B cell (primary cell): ENCODE results near the gene ZSCAN21. TPM values are rescaled to one million over a fixed set of nuclear protein-coding genes. Genes with fewer than 3 reads are reported as not detected.

Experiments used
- ATAC-seq: fragments of 200-7000 bp; cut with Tn5 transposase; one replicate; pipeline ENCODE4 v1.10.0; 2021; ENCODE audit warnings: low read depth, mild to moderate bottlenecking, moderate number of reproducible peaks, moderate library complexity
- CTCF ChIA-PET: fragments of 350-600 bp; sonication (Branson Sonifier 250); formaldehyde crosslinking; loops from one replicate; lab custom pipeline; 2021; ENCODE audit warnings: antibody characterized with exemption, inconsistent platforms; lab: Charles Lee
- POLR2A ChIA-PET: fragments of 350-600 bp; sonication (Branson Sonifier 250); formaldehyde crosslinking; loops from one replicate; lab custom pipeline; 2021; ENCODE audit warnings: antibody characterized with exemption; lab: Charles Lee
- DNase-seq: peaks from one replicate; pipeline ENCODE4 v3.0.0; 2013
- H2AFZ ChIP-seq: 2 replicates; pipeline ENCODE4 v1.6.1; 2012; ENCODE audit warnings: mild to moderate bottlenecking, low read depth, low read length; ENCODE audit not compliant: insufficient read depth, poor library complexity, severe bottlenecking
- H3K27ac ChIP-seq, 2 donors: 1 replicate in 1 of 2; 2 replicates in 1 of 2; pipeline ENCODE4 v1.5.1; 2012 to 2013; ENCODE audit warnings: low read length in 2 of 2, mild to moderate bottlenecking in 2 of 2, moderate library complexity in 1 of 2
- H3K27me3 ChIP-seq, 4 experiments: fragments of 200-600 bp in 1 of 4; sonication (generic) in 1 of 4; replicated peaks in 1 of 4; 1 replicate in 2 of 4; 2 replicates in 2 of 4; pipeline versions ENCODE4 v1.6.1 to v1.7.0; 2013 to 2016; ENCODE audit warnings: low read length in 3 of 4, mild to moderate bottlenecking in 2 of 4, mixed read lengths in 1 of 4, moderate library complexity in 1 of 4; ENCODE audit not compliant: insufficient read depth in 4 of 4, control insufficient read depth in 3 of 4; ENCODE audit errors: control extremely low read depth in 1 of 4
- H3K36me3 ChIP-seq, 2 experiments: replicated peaks in 1 of 2; 1 replicate in 1 of 2; 2 replicates in 1 of 2; pipeline versions ENCODE4 v1.6.1 to v1.7.1; 2013; ENCODE audit warnings: low read length in 1 of 2; ENCODE audit not compliant: insufficient read depth in 2 of 2, control insufficient read depth in 1 of 2; ENCODE audit errors: control extremely low read depth in 1 of 2, extremely low read depth in 1 of 2
- H3K4me1 ChIP-seq, 2 donors: fragments of 200-600 bp in 1 of 2; sonication (generic) in 1 of 2; 1 replicate in 1 of 2; 2 replicates in 1 of 2; pipeline versions ENCODE4 v1.5.1 to v1.6.1; 2013 to 2017; ENCODE audit warnings: low read length in 2 of 2; ENCODE audit not compliant: control insufficient read depth in 2 of 2, insufficient read depth in 2 of 2
- H3K4me2 ChIP-seq: replicated peaks from 2 replicates; pipeline ENCODE3; 2012; ENCODE audit warnings: mild to moderate bottlenecking, low read depth, low read length; ENCODE audit not compliant: poor library complexity, severe bottlenecking
- H3K4me3 ChIP-seq, 5 experiments: fragments of 200-600 bp in 1 of 5; sonication (generic) in 1 of 5; 1 replicate in 3 of 5; 2 replicates in 2 of 5; pipeline versions ENCODE4 v1.5.1 to v1.7.0; 2011 to 2016; ENCODE audit warnings: low read length in 4 of 5, mild to moderate bottlenecking in 4 of 5, low read depth in 2 of 5, control low read depth in 1 of 5, moderate library complexity in 1 of 5; ENCODE audit not compliant: insufficient read depth in 1 of 5; ENCODE audit errors: control extremely low read depth in 1 of 5, extremely low read depth in 1 of 5
- H3K79me2 ChIP-seq: fragments of 200-600 bp; sonication (generic); one replicate; pipeline ENCODE4 v1.6.0; 2016; ENCODE audit warnings: low read length; ENCODE audit not compliant: control insufficient read depth, insufficient read depth
- H3K9ac ChIP-seq: fragments of 200-600 bp; sonication (generic); 2 replicates; pipeline ENCODE4 v1.6.1; 2017; ENCODE audit warnings: mild to moderate bottlenecking, low read length, moderate library complexity
- H3K9me3 ChIP-seq, 3 donors: one replicate each; pipeline versions ENCODE4 v1.6.1 to v1.7.1; 2013; ENCODE audit warnings: low read length in 2 of 3; ENCODE audit not compliant: control insufficient read depth in 2 of 3, insufficient read depth in 1 of 3; ENCODE audit errors: control extremely low read depth in 1 of 3
- H4K20me1 ChIP-seq: 2 replicates; pipeline ENCODE4 v1.6.0; 2012; ENCODE audit warnings: mild to moderate bottlenecking, low read length; ENCODE audit not compliant: insufficient read depth, control insufficient read depth, poor library complexity, severe bottlenecking
- H3K27ac Mint-ChIP-seq: one replicate; pipeline ENCODE4 v1.8.0; 2021; ENCODE audit warnings: mixed read lengths
- H3K27me3 Mint-ChIP-seq: one replicate; pipeline ENCODE4 v1.8.0; 2021; ENCODE audit warnings: mixed read lengths
- H3K4me1 Mint-ChIP-seq: one replicate; pipeline ENCODE4 v1.8.0; 2021; ENCODE audit warnings: mixed read lengths
- H3K4me3 Mint-ChIP-seq: one replicate; pipeline ENCODE4 v1.8.0; 2021; ENCODE audit warnings: mixed read lengths
- H3K9me3 Mint-ChIP-seq: one replicate; pipeline ENCODE4 v1.8.0; 2022; ENCODE audit warnings: mixed read lengths; ENCODE audit not compliant: insufficient read depth
- EZH2 ChIP-seq: IDR thresholded peaks from 2 replicates; pipeline ENCODE4 v1.6.1; 2012; ENCODE audit warnings: borderline replicate concordance, low read depth, mild to moderate bottlenecking, moderate library complexity, low read length; ENCODE audit not compliant: insufficient read depth, poor library complexity, severe bottlenecking
- WGBS: methylation state at CpG from one replicate; pipeline ENCODE4 v1.1.5; 2013; ENCODE audit warnings: missing lambda C conversion rate; ENCODE audit not compliant: insufficient coverage; 5-methylcytosine and 5-hydroxymethylcytosine counted together
- intact Hi-C: fragments of 100-400 bp; cut with micrococcal nuclease; formaldehyde crosslinking; loops from one replicate; pipeline ENCODE4 v1.10.0; 2022
- polyA plus RNA-seq: library from polyadenylated mRNA; depleted of rRNA; stranded (reverse); fragments of >200 nt; gene quantifications from 2 replicates; pipeline ENCODE4 v1.2.3, GENCODE V29; 2012
- total RNA-seq, 2 donors: library from RNA; stranded (reverse); fragments of 120-200 nt in 1 of 2; gene quantifications; 1 replicate in 1 of 2; 2 replicates in 1 of 2; pipeline versions ENCODE4 v1.2.3 to v1.2.4, GENCODE V29; 2013 to 2022
- TF ChIP-seq, protein P1 (sequence below): fragments of 200-600 bp; IDR thresholded peaks from one replicate; pipeline ENCODE4 v1.8.0; 2022; ENCODE audit warnings: antibody characterized with exemption, mild to moderate bottlenecking

The ZSCAN21 gene
- total and polyA plus RNA-seq, 2 donors (not counting 1 experiment from before 2014, with no cell fraction given) = 6.7 to 13.2 TPM

GRCh38 chr7:100072462-100072861 lies 22.9 kb downstream of the ZSCAN21 start:
- TF ChIP-seq, protein P1, sequence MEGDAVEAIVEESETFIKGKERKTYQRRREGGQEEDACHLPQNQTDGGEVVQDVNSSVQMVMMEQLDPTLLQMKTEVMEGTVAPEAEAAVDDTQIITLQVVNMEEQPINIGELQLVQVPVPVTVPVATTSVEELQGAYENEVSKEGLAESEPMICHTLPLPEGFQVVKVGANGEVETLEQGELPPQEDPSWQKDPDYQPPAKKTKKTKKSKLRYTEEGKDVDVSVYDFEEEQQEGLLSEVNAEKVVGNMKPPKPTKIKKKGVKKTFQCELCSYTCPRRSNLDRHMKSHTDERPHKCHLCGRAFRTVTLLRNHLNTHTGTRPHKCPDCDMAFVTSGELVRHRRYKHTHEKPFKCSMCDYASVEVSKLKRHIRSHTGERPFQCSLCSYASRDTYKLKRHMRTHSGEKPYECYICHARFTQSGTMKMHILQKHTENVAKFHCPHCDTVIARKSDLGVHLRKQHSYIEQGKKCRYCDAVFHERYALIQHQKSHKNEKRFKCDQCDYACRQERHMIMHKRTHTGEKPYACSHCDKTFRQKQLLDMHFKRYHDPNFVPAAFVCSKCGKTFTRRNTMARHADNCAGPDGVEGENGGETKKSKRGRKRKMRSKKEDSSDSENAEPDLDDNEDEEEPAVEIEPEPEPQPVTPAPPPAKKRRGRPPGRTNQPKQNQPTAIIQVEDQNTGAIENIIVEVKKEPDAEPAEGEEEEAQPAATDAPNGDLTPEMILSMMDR = no peak
- TF ChIP-seq EZH2 = no peak
- intact Hi-C loops = no loop called here
- Histone ChIP-seq H3K4me1 (no peaks in the 10 kb centered on the region), H3K79me2 (no peaks in the 10 kb centered on the region), H4K20me1 (peaks cover 9% of the 10 kb centered on the region), H3K4me2 (no peak overlapping the region), H3K9ac (no peak overlapping the region), H3K27me3 (no peaks in the 10 kb centered on the region), H3K4me3 (no peak overlapping the region), H3K36me3 (peaks cover 26 to 72% of the 10 kb centered on the region in 2 experiments), H3K27ac (no peak overlapping the region), H3K9me3 (peaks cover 1 to 47% (median 26%) of the 10 kb centered on the region in 3 donors), H2AFZ (no peak overlapping the region)
- POLR2A ChIA-PET = interaction anchor here (0.8 kb wide), 1 partner anchor 57 kb away, joined by 5 read pairs; the partner anchor contains the start of gene ZKSCAN1
- Mint-ChIP-seq H3K9me3 (peaks cover 14% of the 10 kb centered on the region), H3K4me1 (peaks cover 2% of the 10 kb centered on the region), H3K4me3 (no peak overlapping the region), H3K27me3 (no peaks in the 10 kb centered on the region), H3K27ac (no peak overlapping the region)
- DNase-seq = no peak
- 99% methylated on average over 10 of the region's 10 CpGs for WGBS
- CTCF ChIA-PET = interaction anchor here (1.0 to 1.6 kb wide), 2 partner anchors 14 to 46 kb away, joined by 3 to 4 read pairs; no protein-coding TSS in a partner anchor
- ATAC-seq = no peak

- Histone ChIP-seq H3K4me1 (no peaks in the 10 kb centered on the region), H3K9me3 (peaks cover 1 to 38% (median 26%) of the 10 kb centered on the region in 3 donors), H3K27me3 (no peaks in the 10 kb centered on the region), H3K9ac (no peak overlapping the region), H3K4me2 (no peak overlapping the region), H4K20me1 (peaks cover 18% of the 10 kb centered on the region), H3K79me2 (peaks cover 14% of the 10 kb centered on the region), H3K4me3 (no peak overlapping the region), H3K36me3 (peaks cover 28 to 81% of the 10 kb centered on the region in 2 experiments), H3K27ac (no peak overlapping the region), H2AFZ (no peak overlapping the region)
- no peaks in the 10 kb centered on the region for H3K27me3 Mint-ChIP-seq
- ATAC-seq = no peak
- ChIA-PET CTCF (no interaction called here), POLR2A (no interaction called here)
- H3K27ac Mint-ChIP-seq = no peak overlapping the region
- no peak overlapping the region for H3K4me3 Mint-ChIP-seq
- H3K9me3 Mint-ChIP-seq = peaks cover 14% of the 10 kb centered on the region
- no peak for DNase-seq
- WGBS = 98% methylated on average over 5 of the region's 7 CpGs
- intact Hi-C loops = no loop called here
- TF ChIP-seq EZH2 = no peak
- TF ChIP-seq, protein P1 = no peak
- H3K4me1 Mint-ChIP-seq = peaks cover 9% of the 10 kb centered on the region
These were observed 25.3 kb downstream of the ZSCAN21 start for GRCh38 chr7:100074841-100075240.
